HepG2 (cell line): Measurements from ENCODE around the gene FAAP20. TPM values are rescaled to one million over a fixed set of nuclear protein-coding genes. Genes with fewer than 3 reads are reported as not detected.

Experiments
- ATAD3A ChIP-seq: sonication (generic); formaldehyde crosslinking; IDR thresholded peaks from 2 replicates; pipeline ENCODE4 v1.4.0; 2020; ENCODE audit warnings: missing genetic modification reagents
- ELF1 ChIP-seq: sonication (generic); formaldehyde crosslinking; IDR thresholded peaks from 2 replicates; pipeline ENCODE4 v1.4.0; 2020; ENCODE audit warnings: missing genetic modification reagents
- GTF3A ChIP-seq: sonication (generic); formaldehyde crosslinking; conservative IDR thresholded peaks from 2 replicates; pipeline ENCODE4 v1.4.0; 2020; ENCODE audit warnings: mild to moderate bottlenecking, missing genetic modification reagents
- HIVEP1 ChIP-seq: sonication (generic); formaldehyde crosslinking; IDR thresholded peaks from 2 replicates; pipeline ENCODE4 v1.4.0; 2020; ENCODE audit warnings: mild to moderate bottlenecking, missing genetic modification reagents
- KAT7 ChIP-seq: IDR thresholded peaks from 2 replicates; pipeline ENCODE4 v1.6.1; 2018; ENCODE audit warnings: borderline replicate concordance, missing compliant biosample characterization
- MTERF4 ChIP-seq: sonication (generic); formaldehyde crosslinking; IDR thresholded peaks from 2 replicates; pipeline ENCODE4 v1.8.0; 2023; ENCODE audit warnings: mild to moderate bottlenecking, missing genetic modification reagents
- MXD4 ChIP-seq: IDR thresholded peaks from 2 replicates; pipeline ENCODE4 v1.6.1; 2016; ENCODE audit warnings: mild to moderate bottlenecking, missing biosample characterization, missing genetic modification reagents
- NR2F6 ChIP-seq, 2 experiments: IDR thresholded peaks; 2 replicates each; pipeline ENCODE4 v1.6.1; 2016; ENCODE audit warnings: antibody characterized with exemption in 1 of 2, mild to moderate bottlenecking in 1 of 2
- RXRB ChIP-seq: IDR thresholded peaks from 2 replicates; pipeline ENCODE4 v1.6.1; 2016; ENCODE audit warnings: borderline replicate concordance, missing genetic modification reagents, missing compliant biosample characterization
- SAP130 ChIP-seq: IDR thresholded peaks from 2 replicates; pipeline ENCODE4 v1.6.1; 2016; ENCODE audit warnings: low read depth
- SMC3 ChIP-seq: IDR thresholded peaks from 2 replicates; pipeline ENCODE4 v1.6.1; 2011; ENCODE audit warnings: low read length, improper control_type of control experiment
- ZFP62 ChIP-seq: sonication (generic); formaldehyde crosslinking; IDR thresholded peaks from 2 replicates; pipeline ENCODE4 v1.4.0; 2020; ENCODE audit warnings: missing genetic modification reagents
- ZKSCAN8 ChIP-seq: IDR thresholded peaks from 2 replicates; pipeline ENCODE4 v1.6.1; 2016; ENCODE audit warnings: borderline replicate concordance, missing genetic modification reagents, missing compliant biosample characterization
- ZNF142 ChIP-seq: sonication (generic); formaldehyde crosslinking; IDR thresholded peaks from 2 replicates; pipeline ENCODE4 v1.4.0; 2020; ENCODE audit warnings: missing genetic modification reagents
- ZNF264 ChIP-seq: sonication (generic); formaldehyde crosslinking; IDR thresholded peaks from 2 replicates; pipeline ENCODE4 v1.4.0; 2020; ENCODE audit warnings: missing genetic modification reagents
- ZNF317 ChIP-seq: sonication (generic); formaldehyde crosslinking; IDR thresholded peaks from 2 replicates; pipeline ENCODE4 v1.5.0; 2020; ENCODE audit warnings: mild to moderate bottlenecking, missing genetic modification reagents
- ZNF597 ChIP-seq: sonication (generic); formaldehyde crosslinking; IDR thresholded peaks from 2 replicates; pipeline ENCODE4 v1.5.0; 2020; ENCODE audit warnings: missing genetic modification reagents
- ZSCAN9 ChIP-seq: IDR thresholded peaks from 2 replicates; pipeline ENCODE4 v1.6.1; 2016; ENCODE audit warnings: borderline replicate concordance
- polyA plus RNA-seq, 8 experiments: library from polyadenylated mRNA; depleted of rRNA in 3 of 8; stranded (reverse) in 7 of 8; unstranded in 1 of 8; fragments of >200 nt; fragmentation: Illumina TruSeq in 4 of 8; extraction: Trizol in 4 of 8; gene quantifications; 2 replicates each; pipeline versions ENCODE4 v1.2.1 to v1.2.3, GENCODE V29; 2011 to 2016; ENCODE audit warnings: low read depth in 4 of 8, missing spikeins in 1 of 8, mixed read lengths in 1 of 8; ENCODE audit not compliant: insufficient read depth in 1 of 8
- total RNA-seq, 5 experiments: library from RNA; depleted of rRNA; stranded (reverse); fragments of >200 nt; fragmentation: Illumina TruSeq; extraction: Trizol; gene quantifications; 2 replicates each; pipeline ENCODE4 v1.2.3, GENCODE V29; 2016; ENCODE audit warnings: low read depth in 1 of 5
- TF ChIP-seq, protein P1 (sequence below): IDR thresholded peaks from 2 replicates; pipeline ENCODE4 v1.6.1; 2016
- TF ChIP-seq, protein P2 (sequence below): sonication (generic); formaldehyde crosslinking; IDR thresholded peaks from 2 replicates; pipeline ENCODE4 v1.4.0; 2020; ENCODE audit warnings: missing genetic modification reagents, mild to moderate bottlenecking, borderline replicate concordance

Gene FAAP20
- total and polyA plus RNA-seq, 2 of the 13 experiments (the other 11 are each of a cell fraction or from before 2014, with no cell fraction given), result 9.6 to 10.8 TPM

DNA sequence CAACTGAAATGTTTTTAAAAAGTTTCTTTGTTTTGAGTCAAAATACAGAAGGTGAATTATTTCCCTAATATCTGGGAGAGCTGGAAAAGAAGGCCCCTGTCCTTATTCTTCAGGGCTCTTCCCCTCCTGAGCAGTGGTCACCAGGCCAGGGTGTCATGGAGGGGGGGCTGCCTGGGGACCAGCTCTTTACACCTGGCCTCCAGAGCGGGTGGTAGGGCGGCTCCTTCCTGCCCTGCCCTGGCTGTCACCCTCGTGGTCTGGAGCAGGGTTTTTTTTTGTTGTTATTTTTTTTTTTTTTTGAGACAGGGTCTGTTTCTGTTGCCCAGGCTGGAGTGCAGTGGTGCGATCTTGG is 40.2 kb upstream of the FAAP20 start (continued):
- TF ChIP-seq ATAD3A (CRISPR knock-in tag) (no peak), NR2F6 (IDR thresholded peaks at IDR 0.05) (peak; percentile 5; the same call in 1 of the 2 replicates), NR2F6 (CRISPR knock-in tag; IDR thresholded peaks at IDR 0.05) (no peak), SAP130 (CRISPR knock-in tag) (peak; percentile 50), SMC3 (no peak), ZKSCAN8 (CRISPR knock-in tag) (0 out of 2 replicates have a peak, but pooled peaks have one; percentile 17), ZSCAN9 (CRISPR knock-in tag) (no peak), MTERF4 (no peak), ZNF317 (0 out of 2 replicates have a peak, but pooled peaks have one; percentile 2), ZNF597 (CRISPR knock-in tag) (no peak), ZNF142 (CRISPR knock-in tag) (peak; percentile 96), HIVEP1 (CRISPR knock-in tag) (0 out of 2 replicates have a peak, but pooled peaks have one; percentile 8), RXRB (CRISPR knock-in tag) (peak; percentile 21; the same call in 1 of the 2 replicates), ELF1 (CRISPR knock-in tag) (peak; percentile 1; the same call in 1 of the 2 replicates), ZFP62 (CRISPR knock-in tag) (no peak), MXD4 (CRISPR knock-in tag) (peak; percentile 20), KAT7 (0 out of 2 replicates have a peak, but pooled peaks have one; percentile 16), ZNF264 (CRISPR knock-in tag) (peak; percentile 22; the same call in 1 of the 2 replicates), GTF3A (CRISPR knock-in tag) (no peak)
- TF ChIP-seq, protein P1, sequence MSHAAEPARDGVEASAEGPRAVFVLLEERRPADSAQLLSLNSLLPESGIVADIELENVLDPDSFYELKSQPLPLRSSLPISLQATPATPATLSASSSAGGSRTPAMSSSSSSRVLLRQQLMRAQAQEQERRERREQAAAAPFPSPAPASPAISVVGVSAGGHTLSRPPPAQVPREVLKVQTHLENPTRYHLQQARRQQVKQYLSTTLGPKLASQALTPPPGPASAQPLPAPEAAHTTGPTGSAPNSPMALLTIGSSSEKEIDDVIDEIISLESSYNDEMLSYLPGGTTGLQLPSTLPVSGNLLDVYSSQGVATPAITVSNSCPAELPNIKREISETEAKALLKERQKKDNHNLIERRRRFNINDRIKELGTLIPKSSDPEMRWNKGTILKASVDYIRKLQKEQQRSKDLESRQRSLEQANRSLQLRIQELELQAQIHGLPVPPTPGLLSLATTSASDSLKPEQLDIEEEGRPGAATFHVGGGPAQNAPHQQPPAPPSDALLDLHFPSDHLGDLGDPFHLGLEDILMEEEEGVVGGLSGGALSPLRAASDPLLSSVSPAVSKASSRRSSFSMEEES (CRISPR knock-in tag), result 0 out of 2 replicates have a peak, but pooled peaks have one; percentile 10
- TF ChIP-seq, protein P2, sequence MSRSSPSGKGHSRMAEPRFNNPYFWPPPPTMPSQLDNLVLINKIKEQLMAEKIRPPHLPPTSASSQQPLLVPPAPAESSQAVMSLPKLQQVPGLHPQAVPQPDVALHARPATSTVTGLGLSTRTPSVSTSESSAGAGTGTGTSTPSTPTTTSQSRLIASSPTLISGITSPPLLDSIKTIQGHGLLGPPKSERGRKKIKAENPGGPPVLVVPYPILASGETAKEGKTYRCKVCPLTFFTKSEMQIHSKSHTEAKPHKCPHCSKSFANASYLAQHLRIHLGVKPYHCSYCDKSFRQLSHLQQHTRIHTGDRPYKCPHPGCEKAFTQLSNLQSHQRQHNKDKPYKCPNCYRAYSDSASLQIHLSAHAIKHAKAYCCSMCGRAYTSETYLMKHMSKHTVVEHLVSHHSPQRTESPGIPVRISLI (CRISPR knock-in tag), result peak; percentile 63
